ENCODE data around the gene NEK7.

DNA sequence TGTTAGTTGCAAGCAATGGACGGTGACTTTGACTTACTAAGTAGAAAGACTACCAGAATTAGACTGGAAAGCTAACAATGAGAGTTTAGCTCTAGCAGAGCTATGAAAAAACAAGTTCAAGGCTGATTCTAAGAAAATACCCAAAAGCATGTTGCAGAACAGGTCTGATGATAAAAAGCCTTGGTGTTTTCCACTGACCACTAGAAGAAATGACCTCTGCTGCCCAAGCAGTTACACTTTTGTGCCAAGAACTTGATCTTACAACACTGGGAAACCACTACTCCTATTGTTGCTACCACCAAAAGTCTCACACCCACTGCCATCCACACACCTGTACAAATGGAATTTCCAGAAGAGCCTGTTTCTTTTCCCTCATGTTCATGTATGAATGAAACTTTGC, 21.4 kb upstream of the NEK7 start:
- no peak for TF ChIP-seq CTCF (IDR thresholded peaks at IDR 0.05; ENCODE audit: control extremely low read depth in 1 of 3, insufficient read depth in 1 of 3, low read depth in 1 of 3, low read length in 3 of 3)
- no peak for TF ChIP-seq TBP (IDR thresholded peaks at IDR 0.05; ENCODE audit: low read depth, low read length)
- TF ChIP-seq SRF (IDR thresholded peaks at IDR 0.05; ENCODE audit: low read depth, low read length) = no peak
- TF ChIP-seq SP2 (IDR thresholded peaks at IDR 0.05; ENCODE audit: low read length) = no peak
- TF ChIP-seq BACH1 (IDR thresholded peaks at IDR 0.05; ENCODE audit: low read length) = no peak
- TF ChIP-seq SP1 (IDR thresholded peaks at IDR 0.05; ENCODE audit: low read depth, low read length) = no peak
- TF ChIP-seq POLR2A (IDR thresholded peaks at IDR 0.05; ENCODE audit: control extremely low read depth in 1 of 2, low read depth in 2 of 2, low read length in 2 of 2) = no peak
- no peak for TF ChIP-seq HDAC2 (IDR thresholded peaks at IDR 0.05; ENCODE audit: borderline replicate concordance in 1 of 2, low read depth in 2 of 2, low read length in 2 of 2)
- TF ChIP-seq EZH2 (IDR thresholded peaks at IDR 0.05; ENCODE audit: low read depth, low read length, severe bottlenecking) = no peak
- TF ChIP-seq EGR1 (IDR thresholded peaks at IDR 0.05; ENCODE audit: borderline replicate concordance, low read depth, low read length) = no peak
- TF ChIP-seq, protein P1, sequence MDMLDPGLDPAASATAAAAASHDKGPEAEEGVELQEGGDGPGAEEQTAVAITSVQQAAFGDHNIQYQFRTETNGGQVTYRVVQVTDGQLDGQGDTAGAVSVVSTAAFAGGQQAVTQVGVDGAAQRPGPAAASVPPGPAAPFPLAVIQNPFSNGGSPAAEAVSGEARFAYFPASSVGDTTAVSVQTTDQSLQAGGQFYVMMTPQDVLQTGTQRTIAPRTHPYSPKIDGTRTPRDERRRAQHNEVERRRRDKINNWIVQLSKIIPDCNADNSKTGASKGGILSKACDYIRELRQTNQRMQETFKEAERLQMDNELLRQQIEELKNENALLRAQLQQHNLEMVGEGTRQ (IDR thresholded peaks at IDR 0.05; ENCODE audit: low read length) = no peak

All from H1 (cell line).